ENCODE data around the gene ATP5MC3.

- TF ChIP-seq, protein P1, sequence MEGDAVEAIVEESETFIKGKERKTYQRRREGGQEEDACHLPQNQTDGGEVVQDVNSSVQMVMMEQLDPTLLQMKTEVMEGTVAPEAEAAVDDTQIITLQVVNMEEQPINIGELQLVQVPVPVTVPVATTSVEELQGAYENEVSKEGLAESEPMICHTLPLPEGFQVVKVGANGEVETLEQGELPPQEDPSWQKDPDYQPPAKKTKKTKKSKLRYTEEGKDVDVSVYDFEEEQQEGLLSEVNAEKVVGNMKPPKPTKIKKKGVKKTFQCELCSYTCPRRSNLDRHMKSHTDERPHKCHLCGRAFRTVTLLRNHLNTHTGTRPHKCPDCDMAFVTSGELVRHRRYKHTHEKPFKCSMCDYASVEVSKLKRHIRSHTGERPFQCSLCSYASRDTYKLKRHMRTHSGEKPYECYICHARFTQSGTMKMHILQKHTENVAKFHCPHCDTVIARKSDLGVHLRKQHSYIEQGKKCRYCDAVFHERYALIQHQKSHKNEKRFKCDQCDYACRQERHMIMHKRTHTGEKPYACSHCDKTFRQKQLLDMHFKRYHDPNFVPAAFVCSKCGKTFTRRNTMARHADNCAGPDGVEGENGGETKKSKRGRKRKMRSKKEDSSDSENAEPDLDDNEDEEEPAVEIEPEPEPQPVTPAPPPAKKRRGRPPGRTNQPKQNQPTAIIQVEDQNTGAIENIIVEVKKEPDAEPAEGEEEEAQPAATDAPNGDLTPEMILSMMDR (IDR thresholded peaks at IDR 0.05; ENCODE audit: low read depth, low read length, poor library complexity, severe bottlenecking), result peak; percentile 64
- no peak for TF ChIP-seq EZH2phosphoT487 (IDR thresholded peaks at IDR 0.05; ENCODE audit: borderline replicate concordance, low read length)
Observed at GRCh38 chr2:175203621-175204496, 22.3 kb upstream of the ATP5MC3 start.

Data from DOHH2 (cell line).